Non-pigmented ciliary epithelial cell (primary cell): ENCODE measurements around the gene CCDC152.

Source experiments
- DNase-seq: peaks from one replicate; pipeline ENCODE4 v3.0.0-alpha.2; 2010; ENCODE audit warnings: low read depth

The CCDC152 gene

DNA sequence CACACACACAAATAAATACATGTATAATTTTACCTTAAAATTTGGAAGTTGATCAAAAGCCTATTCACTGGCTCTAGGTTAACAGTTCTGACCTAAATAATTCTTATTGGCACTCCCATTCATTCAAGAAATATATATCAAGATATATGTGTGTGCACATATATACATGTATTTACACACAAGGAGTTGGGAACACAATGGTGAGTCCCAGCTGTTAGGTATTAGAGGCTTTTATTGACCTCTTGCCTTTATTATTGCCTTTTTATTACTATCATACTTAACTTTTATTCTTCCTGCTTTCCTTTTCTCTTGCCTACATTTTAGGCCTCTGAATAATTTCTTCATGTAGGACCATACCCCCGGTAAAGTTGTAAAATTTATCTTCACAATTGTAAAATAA lies 25.0 kb downstream of the CCDC152 start:
- no peak for DNase-seq

DNA sequence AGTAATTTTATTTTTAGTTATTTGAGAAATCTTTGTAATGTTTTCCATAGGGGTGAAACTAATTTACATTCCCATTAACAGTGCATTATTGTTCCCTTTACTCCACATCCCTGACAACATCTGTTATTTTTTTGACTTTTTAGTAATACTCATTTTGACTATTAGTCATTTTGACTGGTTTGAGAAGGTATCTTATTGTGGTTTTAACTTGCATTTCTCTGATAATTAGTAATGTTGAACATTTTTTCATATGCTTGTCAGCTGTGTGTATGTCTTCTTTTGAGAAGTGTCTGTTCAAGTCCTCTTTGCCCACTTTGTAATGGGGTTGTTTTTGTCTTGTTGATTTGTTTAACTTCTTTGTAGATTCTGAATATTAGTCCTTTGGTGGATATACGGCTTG lies 27.5 kb downstream of the CCDC152 start:
- no peak for DNase-seq

DNA sequence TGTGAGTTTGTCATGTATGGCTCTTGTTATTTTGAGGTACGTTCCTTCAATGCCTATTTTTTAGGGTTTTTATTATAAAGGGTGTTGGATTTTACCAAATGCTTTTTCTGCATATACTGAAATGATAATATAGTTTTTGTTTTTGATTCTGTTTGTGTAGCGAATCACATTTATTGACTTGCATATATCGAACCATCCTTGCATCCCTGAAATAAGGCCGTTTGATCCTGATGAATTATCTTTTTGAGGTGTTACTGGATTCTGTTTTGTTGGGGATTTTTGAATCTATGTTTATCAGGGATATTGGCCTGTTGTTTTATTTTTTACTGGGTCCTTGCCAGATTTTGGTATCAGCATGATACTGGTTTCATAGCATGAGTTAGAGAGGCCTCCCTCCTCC lies 29.1 kb downstream of the CCDC152 start:
- DNase-seq, result no peak

- no peak for DNase-seq
Measured at GRCh38 chr5:42787073-42787472, 30.5 kb downstream of the CCDC152 start.

GRCh38 chr5:42787845-42788244 lies 31.2 kb downstream of the CCDC152 start:
- no peak for DNase-seq

DNA sequence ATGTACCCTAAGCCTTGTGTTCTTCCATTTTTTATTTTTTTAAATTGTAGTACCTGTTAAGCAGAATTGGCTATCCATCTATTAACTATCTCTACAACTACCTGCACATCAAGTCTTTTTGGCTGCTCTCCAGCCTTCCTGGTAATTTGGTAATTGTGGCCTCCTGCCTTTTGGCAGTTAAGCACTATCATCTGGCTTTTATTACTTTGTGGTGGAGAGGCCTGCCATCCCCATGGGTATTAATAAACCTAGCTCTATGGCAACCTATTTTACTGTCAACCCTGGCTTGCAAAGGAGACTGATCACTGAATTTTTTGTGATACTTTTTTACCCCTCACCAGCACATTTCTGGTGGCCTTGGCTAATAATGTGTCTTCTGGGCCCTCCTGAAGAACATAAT lies 34.5 kb downstream of the CCDC152 start:
- no peak for DNase-seq

- no peak for DNase-seq
Measured at GRCh38 chr5:42798284-42799240, 41.9 kb downstream of the CCDC152 start.

- DNase-seq, result no peak
Measured at GRCh38 chr5:42799241-42799608, 42.6 kb downstream of the CCDC152 start.

DNA sequence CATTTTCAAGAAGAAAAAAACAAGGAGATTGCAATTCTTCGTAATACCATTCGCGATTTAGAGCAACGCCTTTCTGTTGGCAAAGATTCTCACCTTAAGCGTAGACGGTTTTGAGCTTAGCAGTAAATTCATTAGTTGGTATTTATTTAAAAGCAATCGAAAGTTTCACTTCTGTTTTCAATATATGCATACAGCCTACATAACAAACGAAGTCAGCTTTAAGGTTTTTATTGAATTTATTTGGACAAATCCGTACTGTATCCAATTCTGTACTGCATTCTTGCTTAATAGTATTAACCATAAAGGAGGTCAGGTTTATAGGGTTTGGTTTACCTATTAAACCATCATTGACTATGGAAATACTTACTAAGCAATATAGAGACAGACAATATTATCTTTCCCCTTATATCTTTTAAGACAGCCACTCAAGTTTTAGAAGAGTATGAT lies 43.1 kb downstream of the CCDC152 start:
- no peak for DNase-seq

DNA sequence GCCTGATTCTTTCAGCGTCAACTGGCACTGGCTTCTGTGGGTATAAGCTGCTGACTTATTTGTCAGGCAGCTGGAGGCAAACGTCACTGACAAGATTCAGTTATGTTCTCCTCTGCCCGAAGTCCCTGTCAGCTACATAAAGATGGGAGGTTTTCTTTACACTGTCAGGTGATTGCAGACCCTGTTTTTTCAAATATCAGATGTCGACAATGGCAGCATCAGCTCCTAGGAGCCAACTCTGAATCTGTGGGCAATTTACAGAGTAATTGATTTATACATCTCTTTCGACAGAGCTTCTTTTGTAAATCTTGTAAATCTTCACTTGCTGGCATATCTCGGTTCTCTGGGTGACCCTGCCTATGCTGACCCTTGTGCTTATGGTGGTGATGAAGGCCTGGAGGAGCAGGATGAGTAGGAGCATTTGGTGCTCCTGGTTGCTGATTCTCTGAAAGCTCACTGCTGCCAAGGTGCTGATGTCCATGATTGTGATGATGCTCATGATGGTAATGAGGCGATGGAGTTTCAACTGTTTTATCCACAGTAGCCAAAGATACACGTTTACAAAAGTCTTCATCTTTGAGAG lies 44.2 kb downstream of the CCDC152 start:
- no peak for DNase-seq

DNA sequence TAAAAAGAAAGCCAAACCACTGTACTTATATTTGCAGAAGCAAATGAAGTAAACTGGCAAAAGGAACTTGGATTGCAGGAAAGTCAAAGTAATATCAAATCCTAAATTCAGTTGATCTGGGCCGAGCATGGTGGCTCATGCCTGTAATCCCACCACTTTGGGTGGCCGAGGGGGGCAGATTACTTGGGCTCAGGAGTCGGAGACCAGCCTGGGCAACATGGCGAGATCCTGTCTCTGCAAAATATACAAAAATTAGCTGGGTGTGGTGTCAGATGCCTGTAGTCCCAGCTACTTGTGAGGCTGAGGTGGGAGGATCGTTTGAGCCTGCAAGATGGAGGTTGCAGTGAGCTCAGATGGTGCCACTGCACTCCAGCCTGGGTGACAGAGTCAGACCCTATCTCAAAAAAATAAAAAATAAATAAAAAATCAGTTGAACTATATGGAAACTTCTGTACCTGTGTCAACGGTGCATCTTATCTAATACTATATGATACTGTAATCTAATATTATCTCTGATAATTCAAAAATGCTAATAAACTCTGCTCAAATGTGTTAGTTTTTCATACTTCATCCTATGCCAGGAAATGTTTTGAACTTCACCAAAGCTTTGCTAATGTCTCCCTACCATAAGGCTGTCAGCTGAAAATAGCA lies 45.0 kb downstream of the CCDC152 start:
- no peak for DNase-seq

GRCh38 chr5:42804717-42805339 lies 48.2 kb downstream of the CCDC152 start:
- DNase-seq, result no peak

DNA sequence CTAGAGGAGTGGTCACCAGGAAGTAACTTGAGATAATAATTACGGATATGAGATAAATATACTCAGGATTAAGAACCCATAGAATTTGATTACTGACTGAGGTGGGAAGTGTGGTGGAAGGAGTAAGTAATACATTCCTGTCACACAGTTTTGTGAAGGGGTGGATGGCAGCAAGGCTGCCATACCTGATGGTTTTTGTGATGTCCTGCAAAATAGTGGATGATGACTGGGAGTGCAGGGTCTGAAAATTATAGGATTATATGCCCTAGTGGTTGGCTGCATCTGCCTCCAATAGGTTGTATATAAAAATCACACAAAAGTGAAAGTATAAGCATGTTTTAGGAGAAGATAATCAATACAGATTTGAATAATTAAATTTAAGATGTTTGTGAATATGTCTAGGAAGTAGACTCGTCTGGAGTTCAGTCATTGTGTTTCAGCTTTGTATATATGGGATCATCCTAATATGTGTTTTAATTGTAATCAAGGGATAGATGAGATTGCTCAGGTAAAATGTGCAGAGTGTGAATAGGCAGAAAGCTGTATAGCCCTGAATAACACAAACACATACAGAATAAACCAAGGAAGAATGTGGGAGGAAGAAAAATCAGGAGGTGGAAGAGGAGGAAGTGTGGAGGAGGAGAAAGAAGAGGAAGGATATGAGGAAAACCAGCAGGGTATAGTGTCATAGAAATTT lies 49.5 kb downstream of the CCDC152 start:
- DNase-seq, result no peak

- no peak for DNase-seq
Measured at GRCh38 chr5:42806701-42807262, 50.2 kb downstream of the CCDC152 start.

- no peak for DNase-seq
Measured at GRCh38 chr5:42807722-42808447, 51.3 kb downstream of the CCDC152 start.

GRCh38 chr5:42808888-42809611 lies 52.4 kb downstream of the CCDC152 start:
- no peak for DNase-seq

DNA sequence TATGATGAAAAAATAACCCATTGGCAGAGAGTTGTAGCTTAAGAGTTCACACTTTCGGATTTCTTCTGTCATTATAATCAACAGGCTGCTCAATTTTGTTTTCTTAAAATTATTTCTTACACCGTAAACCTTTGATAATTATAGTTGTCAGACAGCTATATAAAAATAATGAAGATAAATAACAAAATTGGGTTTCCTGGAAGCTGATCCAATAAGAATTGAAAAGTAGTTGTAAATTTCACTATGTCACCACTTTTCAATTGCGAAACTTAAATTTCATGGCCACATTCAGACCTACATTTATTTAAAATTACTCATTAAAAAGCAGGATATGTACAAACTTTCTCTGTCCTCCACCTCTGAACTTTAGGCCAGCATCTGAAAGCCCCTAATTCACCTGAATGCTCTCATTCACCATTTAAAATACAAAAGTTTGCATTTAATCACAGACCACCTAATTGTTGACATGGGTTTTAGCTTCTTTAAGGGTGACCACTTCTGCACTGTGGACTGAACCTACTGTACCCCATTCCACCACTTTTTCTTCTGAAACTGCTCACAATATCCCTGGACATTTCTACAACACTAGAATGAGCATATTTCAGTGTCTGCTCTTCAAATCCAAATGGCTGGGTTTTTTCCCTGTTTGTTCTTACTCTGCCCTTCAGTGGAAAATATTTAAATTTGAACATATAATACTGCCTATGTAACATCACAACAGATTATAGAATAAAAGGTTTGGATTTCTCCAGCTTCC lies 54.4 kb downstream of the CCDC152 start:
- no peak for DNase-seq

GRCh38 chr5:42811591-42812446 lies 55.2 kb downstream of the CCDC152 start, which contains the start of gene SELENOP:
TSS of gene SELENOP (minus strand) at chr5:42811892. CDS start at chr5:42808353, 3,539 bp downstream.
- DNase-seq, result no peak
